GM12878 (cell line): ENCODE data around the gene NHS. TPM values are rescaled to one million over a fixed set of nuclear protein-coding genes. Genes with fewer than 3 reads are reported as not detected.

Source experiments
- ATAC-seq: fragments of 200-7000 bp; cut with Tn5 transposase; 3 replicates; pipeline ENCODE4 v1.9.1; 2020; ENCODE audit warnings: mild to moderate bottlenecking, moderate library complexity
- BruUV-seq: library from RNA; stranded (reverse); fragments of 400-500 nt; replicated peaks from 2 replicates; lab custom pipeline; 2021; lab: Mats Ljungman, UMichigan
- CTCF ChIA-PET: fragments of 300-600 bp; sonication (Branson Sonifier 250); formaldehyde crosslinking; extraction: SDS; loops from one replicate; lab custom pipeline; 2021; ENCODE audit warnings: inconsistent platforms; lab: Yijun Ruan, JAX
- POLR2A ChIA-PET: fragments of 350-600 bp; formaldehyde crosslinking; extraction: SDS; loops from one replicate; lab custom pipeline; 2021; ENCODE audit warnings: inconsistent platforms; lab: Charles Lee
- RAD21 ChIA-PET: fragments of 300-600 bp; sonication (Branson Sonifier 250); formaldehyde crosslinking; loops from one replicate; lab custom pipeline; 2023; ENCODE audit warnings: antibody characterized with exemption; ENCODE audit not compliant: unreplicated experiment; lab: Charles Lee
- SMC1A ChIA-PET: fragments of 300-600 bp; sonication (Branson Sonifier 250); formaldehyde crosslinking; loops from one replicate; lab custom pipeline; 2023; ENCODE audit not compliant: unreplicated experiment, uncharacterized antibody; lab: Charles Lee
- DNase-seq: peaks from one replicate; pipeline ENCODE4 v3.0.0-alpha.2; 2011; ENCODE audit warnings: low read depth, low spot score
- FAIRE-seq: peaks from 3 replicates; lab custom pipeline; 2011; peaks lifted over from hg19 to GRCh38; lab: Jason Lieb, UNC
- H2AFZ ChIP-seq: 2 replicates; pipeline ENCODE4 v1.6.0; 2011; ENCODE audit warnings: low read depth, low read length, control low read depth; ENCODE audit not compliant: control insufficient read depth
- H3K27ac ChIP-seq: 2 replicates; pipeline ENCODE4 v1.5.1; 2011; ENCODE audit warnings: control low read depth; ENCODE audit not compliant: control insufficient read depth, insufficient read depth
- H3K27me3 ChIP-seq, 2 experiments: replicated peaks in 1 of 2; 2 replicates each; pipeline versions ENCODE4 v1.6.0 to v1.6.1; 2011; ENCODE audit warnings: low read length in 1 of 2; ENCODE audit not compliant: control insufficient read depth in 2 of 2, insufficient read depth in 2 of 2
- H3K36me3 ChIP-seq, 2 experiments: 2 replicates each; pipeline ENCODE4 v1.5.1; 2011; ENCODE audit warnings: low read length in 1 of 2; ENCODE audit not compliant: control insufficient read depth in 2 of 2, insufficient read depth in 2 of 2
- H3K4me1 ChIP-seq: 2 replicates; pipeline ENCODE4 v1.6.1; 2011; ENCODE audit warnings: mild to moderate bottlenecking, low read length, moderate library complexity, mixed read lengths; ENCODE audit not compliant: control insufficient read depth, insufficient read depth
- H3K4me2 ChIP-seq: 2 replicates; pipeline ENCODE4 v1.6.0; 2011; ENCODE audit warnings: control low read depth; ENCODE audit not compliant: control insufficient read depth, insufficient read depth
- H3K4me3 ChIP-seq: fragments of 200-600 bp; sonication (generic); 2 replicates; pipeline ENCODE4 v1.5.1; 2016
- H3K79me2 ChIP-seq: 2 replicates; pipeline ENCODE4 v1.6.0; 2011; ENCODE audit warnings: low read length; ENCODE audit not compliant: control insufficient read depth, insufficient read depth
- H3K9ac ChIP-seq: 2 replicates; pipeline ENCODE4 v1.8.0; 2011; ENCODE audit warnings: low read length, control low read depth, mixed read lengths; ENCODE audit not compliant: control insufficient read depth, insufficient read depth
- H3K9me3 ChIP-seq: replicated peaks from 3 replicates; pipeline ENCODE4 v1.5.1; 2011; ENCODE audit warnings: mild to moderate bottlenecking, low read length; ENCODE audit not compliant: control insufficient read depth, insufficient read depth
- H4K20me1 ChIP-seq: 2 replicates; pipeline ENCODE4 v1.6.0; 2011; ENCODE audit not compliant: control insufficient read depth, insufficient read depth
- CREB1 ChIP-seq: IDR thresholded peaks from 2 replicates; pipeline ENCODE4 v1.6.1; 2012; ENCODE audit warnings: low read depth, mild to moderate bottlenecking, inconsistent platforms
- ETV6 ChIP-seq, 2 experiments: fragments of 450-650 bp in 1 of 2; IDR thresholded peaks in 1 of 2; conservative IDR thresholded peaks in 1 of 2; 2 replicates each; pipeline ENCODE4 v1.6.1; 2014; ENCODE audit warnings: antibody characterized with exemption in 1 of 2, borderline replicate concordance in 1 of 2, low read depth in 1 of 2, mild to moderate bottlenecking in 1 of 2, moderate library complexity in 1 of 2
- EZH2 ChIP-seq: IDR thresholded peaks from 2 replicates; pipeline ENCODE4 v1.6.1; 2012; ENCODE audit warnings: low read depth, mild to moderate bottlenecking, control low read depth, inconsistent platforms, low read length, borderline replicate concordance; ENCODE audit not compliant: control insufficient read depth
- FOS ChIP-seq: IDR thresholded peaks from 3 replicates; pipeline ENCODE4 v1.6.1; 2011; ENCODE audit warnings: borderline replicate concordance; ENCODE audit not compliant: insufficient read length; ENCODE audit errors: extremely low read depth
- GABPA ChIP-seq: IDR thresholded peaks from 2 replicates; pipeline ENCODE4 v1.6.1; 2014; ENCODE audit warnings: antibody characterized with exemption, low read depth, mild to moderate bottlenecking, inconsistent platforms
- NRF1 ChIP-seq: conservative IDR thresholded peaks from 2 replicates; pipeline ENCODE4 v1.6.1; 2011; ENCODE audit warnings: mild to moderate bottlenecking, low read depth, low read length, improper control_type of control experiment
- POLR2AphosphoS5 ChIP-seq: IDR thresholded peaks from 2 replicates; pipeline ENCODE4 v1.6.1; 2011; ENCODE audit warnings: mild to moderate bottlenecking, low read length, inconsistent platforms
- SMAD1 ChIP-seq: fragments of 450-650 bp; IDR thresholded peaks from 2 replicates; pipeline ENCODE4 v1.6.1; 2018; ENCODE audit warnings: mild to moderate bottlenecking, low read depth; ENCODE audit not compliant: partially characterized antibody
- TBL1XR1 ChIP-seq: IDR thresholded peaks from 2 replicates; pipeline ENCODE4 v1.6.1; 2012; ENCODE audit warnings: low read depth, low read length, improper control_type of control experiment
- USF2 ChIP-seq: IDR thresholded peaks from 2 replicates; pipeline ENCODE4 v1.6.1; 2011; ENCODE audit warnings: low read depth, low read length, improper control_type of control experiment, borderline replicate concordance
- ZBTB4 ChIP-seq: fragments of 450-650 bp; formaldehyde crosslinking; IDR thresholded peaks from 2 replicates; pipeline ENCODE4 v1.4.0; 2022; ENCODE audit warnings: mild to moderate bottlenecking, moderate library complexity
- ZNF592 ChIP-seq: fragments of 450-650 bp; IDR thresholded peaks from 2 replicates; pipeline ENCODE4 v1.6.1; 2017; ENCODE audit warnings: mild to moderate bottlenecking, moderate library complexity
- ZSCAN29 ChIP-seq: fragments of 450-650 bp; IDR thresholded peaks from 2 replicates; pipeline ENCODE4 v1.6.1; 2017; ENCODE audit warnings: mild to moderate bottlenecking, moderate library complexity
- WGBS: methylation state at CpG from one replicate; pipeline ENCODE4 v1.1.6; 2016; ENCODE audit warnings: low lambda C conversion rate; ENCODE audit not compliant: insufficient replicate concordance, insufficient coverage; ENCODE audit errors: missing lambda C conversion rate; 5-methylcytosine and 5-hydroxymethylcytosine counted together
- in situ Hi-C: fragments of 300-500 bp; cut with MboI; formaldehyde crosslinking; loops from 9 replicates; pipeline ENCODE4 v1.14.3; 2018; ENCODE audit warnings: mixed read lengths
- intact Hi-C: fragments of 100-400 bp; cut with micrococcal nuclease; formaldehyde crosslinking; loops from one replicate; pipeline ENCODE4 v1.14.2; 2022; ENCODE audit not compliant: unreplicated experiment
- polyA plus RNA-seq, 11 experiments: library from polyadenylated mRNA; depleted of rRNA in 4 of 11; unstranded in 6 of 11; stranded (reverse) in 5 of 11; fragments of >200 nt; fragmentation: Nextera tagmentation in 4 of 11; fragmentation: Illumina TruSeq in 1 of 11; extraction: Ambion mirVana in 4 of 11; extraction: Trizol in 1 of 11; gene quantifications; 1 replicate in 1 of 11; 2 replicates in 10 of 11; pipeline versions ENCODE4 v1.2.1 to v1.2.3, GENCODE V29; 2011 to 2016; ENCODE audit warnings: inconsistent platforms in 2 of 11, missing spikeins in 2 of 11, low read depth in 1 of 11
- total RNA-seq, 4 experiments: library from RNA; depleted of rRNA in 3 of 4; stranded (reverse); fragments of >200 nt in 3 of 4; fragmentation: Illumina TruSeq in 1 of 4; extraction: Trizol in 1 of 4; gene quantifications; 2 replicates each; pipeline versions ENCODE4 v1.2.1 to v1.2.3, GENCODE V29; 2013 to 2021
- TF ChIP-seq, protein P1 (sequence below): IDR thresholded peaks from 2 replicates; pipeline ENCODE4 v1.6.1; 2011; ENCODE audit warnings: borderline replicate concordance, low read depth, mild to moderate bottlenecking, moderate library complexity, low read length; ENCODE audit not compliant: insufficient read depth, poor library complexity, severe bottlenecking

Gene NHS
- total and polyA plus RNA-seq, 10 of the 15 experiments (the other 5 are each of a cell fraction or from before 2014, with no cell fraction given), result under 0.01 to 0.07 (median 0.03) TPM; not detected in 7

GRCh38 chrX:17747692-17748091 is 372.7 kb downstream of the NHS start:
- no peak for TF ChIP-seq ZNF592
- no peak for TF ChIP-seq ETV6 (conservative IDR thresholded peaks at IDR 0.05 in 1 of 2, IDR thresholded peaks at IDR 0.05 in 1 of 2; ENCODE audit: borderline replicate concordance in 1 of 2, low read depth in 1 of 2)
- TF ChIP-seq NRF1, result no peak
- TF ChIP-seq CREB1, result no peak
- TF ChIP-seq, protein P1, sequence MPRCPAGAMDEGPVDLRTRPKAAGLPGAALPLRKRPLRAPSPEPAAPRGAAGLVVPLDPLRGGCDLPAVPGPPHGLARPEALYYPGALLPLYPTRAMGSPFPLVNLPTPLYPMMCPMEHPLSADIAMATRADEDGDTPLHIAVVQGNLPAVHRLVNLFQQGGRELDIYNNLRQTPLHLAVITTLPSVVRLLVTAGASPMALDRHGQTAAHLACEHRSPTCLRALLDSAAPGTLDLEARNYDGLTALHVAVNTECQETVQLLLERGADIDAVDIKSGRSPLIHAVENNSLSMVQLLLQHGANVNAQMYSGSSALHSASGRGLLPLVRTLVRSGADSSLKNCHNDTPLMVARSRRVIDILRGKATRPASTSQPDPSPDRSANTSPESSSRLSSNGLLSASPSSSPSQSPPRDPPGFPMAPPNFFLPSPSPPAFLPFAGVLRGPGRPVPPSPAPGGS, result no peak
- TF ChIP-seq ZBTB4, result no peak
- no peak for TF ChIP-seq EZH2
- TF ChIP-seq FOS, result no peak
- TF ChIP-seq GABPA, result no peak
- TF ChIP-seq POLR2AphosphoS5, result no peak
- TF ChIP-seq ZSCAN29, result no peak
- no peak for TF ChIP-seq USF2
- no peak for TF ChIP-seq TBL1XR1
- no peak for TF ChIP-seq SMAD1
- Histone ChIP-seq H3K79me2 (no peaks in the 10 kb centered on the region), H3K9me3 (no peaks in the 10 kb centered on the region), H3K4me1 (no peaks in the 10 kb centered on the region), H3K36me3 (no peaks in the 10 kb centered on the region), H4K20me1 (no peaks in the 10 kb centered on the region; the same call in 1 of the 2 replicates), H3K9ac (no peak overlapping the region), H3K4me3 (no peak overlapping the region), H3K27ac (no peak overlapping the region), H3K27me3 (no peaks in the 10 kb centered on the region), H3K4me2 (no peak overlapping the region), H2AFZ (no peak overlapping the region)
- CTCF ChIA-PET, result no interaction called here
- intact Hi-C loops (no loop called here), in situ Hi-C loops (no loop called here)
- POLR2A ChIA-PET, result no interaction called here
- 21% methylated on average over 5 of the region's 5 CpGs for WGBS
- no peak for DNase-seq
- ATAC-seq, result no peak
- no TSS peak for BruUV-seq
- RAD21 ChIA-PET, result no interaction called here
- no peak for FAIRE-seq
- SMC1A ChIA-PET, result interaction anchor here (0.6 kb wide), 1 partner anchor 744 kb away, joined by 4 read pairs; no protein-coding TSS in a partner anchor
